Measurements from ENCODE around the gene CCNF. TPM values are rescaled to one million over a fixed set of nuclear protein-coding genes. Genes with fewer than 3 reads are reported as not detected.
A peak's percentile ranks its signal among the peaks of the same experiment; 100 is the strongest.

Gene CCNF
- total and polyA plus RNA-seq, 5 experiments from 2014 or later = 0.59 to 2.4 (median 2.0) TPM

DNA sequence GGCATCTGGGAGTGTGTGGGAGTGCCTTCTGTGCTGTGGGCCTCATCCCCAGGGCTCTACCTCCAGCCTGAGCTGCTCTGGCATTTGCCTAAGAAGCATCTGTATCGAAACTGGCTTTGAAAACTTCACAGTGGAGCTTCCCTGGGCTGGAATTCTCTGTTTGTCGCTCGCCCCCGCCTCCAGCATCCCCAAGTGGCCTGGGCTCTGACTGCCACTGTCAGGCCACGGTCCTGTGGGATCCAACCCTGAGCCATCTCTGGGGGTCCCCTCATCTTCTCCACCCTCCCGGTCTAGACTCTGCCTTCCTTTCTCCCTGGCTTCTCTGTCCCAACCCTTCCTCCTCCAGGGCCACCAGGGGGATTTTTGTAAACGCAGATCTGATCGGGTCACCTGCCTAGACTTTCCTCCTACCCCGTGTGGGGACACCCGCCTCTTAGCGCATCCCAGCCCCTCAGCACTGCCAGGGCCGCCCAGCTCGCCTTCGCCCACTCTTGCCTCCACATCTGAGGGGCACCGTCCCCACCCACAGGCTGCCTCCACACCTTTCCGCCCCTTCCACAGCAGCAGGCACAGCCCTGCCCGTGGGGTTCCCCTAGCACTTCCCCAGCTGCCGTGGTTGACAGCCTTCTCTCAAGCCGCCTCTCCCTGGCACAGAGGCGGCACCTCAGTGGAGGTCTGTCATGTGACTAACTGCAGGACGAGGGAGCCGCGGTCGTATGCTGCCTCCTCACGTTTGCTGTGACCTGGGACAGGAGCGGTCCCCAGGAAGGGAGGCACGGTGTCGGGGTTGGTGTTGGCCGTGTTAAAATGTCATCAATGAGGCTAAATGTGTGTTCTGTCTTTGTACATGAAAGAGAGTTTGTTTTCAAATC is 57.6 kb downstream of the CCNF start:
- POLR2A ChIA-PET = interaction anchor here (0.5 to 1.7 kb wide), 6 partner anchors 12 to 333 kb away, joined by 3 to 8 read pairs (median 4); partner anchors contain the start of gene TBC1D24
- ATAC-seq = peak; percentile 99
- Mint-ChIP-seq H3K9me3 (no peaks in the 10 kb centered on the region), H3K27ac (peak overlapping the region; percentile 53 to 93 (median 84)), H3K4me3 (peak overlapping the region; percentile 13 to 89 (median 72)), H3K4me1 (peaks cover 18 to 31% (median 20%) of the 10 kb centered on the region in 4 donors), H3K36me3 (peaks cover 0 to 2% (median 0%) of the 10 kb centered on the region in 3 donors), H3K27me3 (no peaks in the 10 kb centered on the region)
- DNase-seq = peak; percentile 61 to 93 (median 82)

DNA sequence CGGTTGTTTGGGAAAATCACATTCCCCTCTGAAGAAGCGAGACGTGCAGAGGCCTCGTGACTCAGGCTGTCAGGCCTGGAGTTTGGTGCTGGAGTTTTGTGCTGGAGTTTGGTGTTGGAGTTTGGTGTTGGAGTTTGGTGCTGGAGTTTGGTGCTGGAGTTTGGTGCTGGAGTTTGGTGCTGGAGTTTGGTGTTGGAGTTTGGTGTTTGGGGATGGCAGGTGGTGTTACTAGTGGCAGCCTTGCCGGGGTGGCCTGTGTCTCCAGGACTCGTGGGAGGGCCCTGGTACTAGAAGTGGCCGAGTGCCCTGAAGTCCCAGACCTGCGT is 58.2 kb downstream of the CCNF start:
- Mint-ChIP-seq H3K27me3 (no peaks in the 10 kb centered on the region), H3K27ac (peak overlapping the region in 8 of 10 donors; percentile 53 to 92 (median 72)), H3K36me3 (peaks cover 0 to 2% (median 0%) of the 10 kb centered on the region in 3 donors), H3K4me1 (peaks cover 15 to 25% (median 18%) of the 10 kb centered on the region in 4 donors), H3K4me3 (peak overlapping the region in 9 of 10 donors; percentile 50 to 89 (median 74)), H3K9me3 (no peaks in the 10 kb centered on the region)
- ATAC-seq (no peak), DNase-seq (no peak)
- POLR2A ChIA-PET = interaction anchor here (0.5 to 1.7 kb wide), 4 partner anchors 13 to 334 kb away, joined by 3 to 8 read pairs (median 4); partner anchors contain the start of gene TBC1D24

DNA sequence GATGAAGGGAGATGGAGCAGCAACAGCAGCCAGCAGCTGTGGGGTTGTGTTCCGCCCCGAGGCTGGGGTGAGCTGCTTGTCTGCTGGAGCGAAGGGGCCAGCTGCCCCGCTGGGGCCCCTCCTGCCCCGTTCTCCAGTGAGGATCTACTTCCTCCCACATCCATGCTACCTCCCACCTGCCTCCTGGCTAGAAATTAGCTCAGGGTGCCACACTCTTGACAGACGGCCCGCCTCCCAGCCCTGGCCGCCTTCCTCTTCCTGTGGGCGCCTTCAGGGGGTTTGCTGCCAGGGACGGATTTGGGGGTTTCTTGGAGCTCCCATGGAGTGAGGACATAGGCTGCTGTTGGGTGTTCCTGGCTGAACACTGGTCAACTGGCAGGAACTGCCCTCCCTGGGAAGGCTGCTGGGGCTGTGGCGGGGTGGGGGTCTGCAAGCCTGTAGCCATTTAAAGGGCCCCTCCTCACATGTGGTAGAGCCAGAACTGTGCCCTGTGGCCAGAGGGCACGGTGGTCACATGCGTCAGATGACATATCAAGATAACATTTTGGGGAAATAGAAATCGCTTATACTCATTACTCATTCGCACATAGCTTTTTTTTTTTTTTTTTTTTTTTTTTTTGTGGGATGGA is 58.8 kb downstream of the CCNF start:
- Mint-ChIP-seq H3K4me1 (peaks cover 15 to 19% (median 18%) of the 10 kb centered on the region in 4 donors), H3K4me3 (peak overlapping the region in 2 of 10 donors; percentile 61 to 89), H3K27me3 (no peaks in the 10 kb centered on the region), H3K36me3 (peaks cover 0 to 2% (median 0%) of the 10 kb centered on the region in 3 donors), H3K9me3 (no peaks in the 10 kb centered on the region), H3K27ac (peak overlapping the region in 1 of 10 donors; percentile 58)
- DNase-seq (no peak), ATAC-seq (no peak)
- POLR2A ChIA-PET = interaction anchor here (0.6 to 1.1 kb wide), 5 partner anchors 10 to 293 kb away, joined by 3 to 4 read pairs (median 3); no protein-coding TSS in a partner anchor

DNA sequence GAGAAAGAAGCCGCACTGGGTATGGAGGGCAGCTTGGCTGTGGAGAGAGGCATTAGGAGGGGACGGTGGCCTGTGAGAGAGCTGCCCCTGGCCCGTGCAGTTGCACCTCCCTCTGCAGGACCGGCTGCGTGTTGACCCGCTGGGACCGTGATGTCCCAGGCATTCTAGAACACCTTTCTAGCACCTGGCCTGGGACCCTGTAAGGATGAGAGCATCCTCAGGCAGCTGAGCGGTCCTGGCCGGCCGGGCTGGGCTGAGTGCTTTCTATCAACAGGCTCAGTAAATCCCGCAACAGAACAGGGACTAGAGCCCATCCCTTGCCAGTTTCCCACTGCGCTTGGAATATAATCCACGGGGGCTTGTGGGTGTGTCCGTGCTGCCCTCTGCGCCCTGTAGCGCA is 60.3 kb downstream of the CCNF start:
- POLR2A ChIA-PET = no interaction called here
- no peak overlapping the region for H3K27ac Mint-ChIP-seq
- peaks cover 0 to 2% (median 0%) of the 10 kb centered on the region in 3 donors for H3K36me3 Mint-ChIP-seq
- ATAC-seq = no peak
- H3K9me3 Mint-ChIP-seq = no peaks in the 10 kb centered on the region
- H3K27me3 Mint-ChIP-seq = no peaks in the 10 kb centered on the region
- H3K4me3 Mint-ChIP-seq = no peak overlapping the region
- no peak for DNase-seq
- peaks cover 10 to 19% (median 17%) of the 10 kb centered on the region in 4 donors for H3K4me1 Mint-ChIP-seq

DNA sequence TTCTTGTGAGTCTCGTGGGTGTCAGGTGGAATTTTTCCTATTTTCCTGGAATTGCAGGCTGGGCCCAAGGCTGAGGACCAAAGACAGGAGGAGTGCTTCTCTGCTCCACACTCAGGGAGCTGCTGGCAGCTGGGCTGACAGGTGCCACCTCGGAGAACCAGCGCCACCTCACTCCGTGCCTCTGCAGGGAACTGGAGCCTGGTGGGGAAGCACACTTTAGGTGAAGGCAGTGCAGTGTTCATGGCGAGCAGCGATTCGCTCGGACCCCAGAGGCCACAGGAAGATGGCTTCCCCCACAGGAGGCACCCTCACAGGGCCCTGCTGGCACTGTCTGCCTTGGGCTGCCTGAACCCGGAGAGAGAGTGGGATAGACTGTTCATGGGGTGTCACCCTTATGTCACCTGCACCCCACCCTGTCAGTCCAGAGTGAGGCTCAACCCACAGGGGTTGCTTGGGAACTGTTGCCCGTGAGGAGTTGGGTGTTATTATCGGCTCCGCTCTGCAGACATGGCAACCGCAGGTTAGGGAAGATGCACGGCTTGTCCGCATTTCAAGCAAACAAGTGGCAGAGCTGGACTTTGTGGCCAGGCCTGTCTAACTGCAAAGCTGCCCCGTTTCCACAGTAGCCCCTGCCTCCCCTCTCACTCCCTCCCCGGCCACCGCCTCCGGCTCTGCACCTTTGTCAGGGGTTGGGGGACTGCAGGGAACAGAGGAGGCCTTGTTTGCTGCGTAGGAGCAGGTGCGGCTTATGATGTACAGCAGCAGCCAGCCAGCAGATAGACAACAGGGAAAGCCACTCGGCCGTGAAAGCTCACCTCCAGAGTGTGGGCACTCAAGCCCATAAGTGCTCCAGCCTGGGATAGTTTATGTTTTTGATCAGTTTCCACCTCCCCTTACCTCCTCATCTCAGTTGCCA is 61.2 kb downstream of the CCNF start:
- H3K27me3 Mint-ChIP-seq = no peaks in the 10 kb centered on the region

DNA sequence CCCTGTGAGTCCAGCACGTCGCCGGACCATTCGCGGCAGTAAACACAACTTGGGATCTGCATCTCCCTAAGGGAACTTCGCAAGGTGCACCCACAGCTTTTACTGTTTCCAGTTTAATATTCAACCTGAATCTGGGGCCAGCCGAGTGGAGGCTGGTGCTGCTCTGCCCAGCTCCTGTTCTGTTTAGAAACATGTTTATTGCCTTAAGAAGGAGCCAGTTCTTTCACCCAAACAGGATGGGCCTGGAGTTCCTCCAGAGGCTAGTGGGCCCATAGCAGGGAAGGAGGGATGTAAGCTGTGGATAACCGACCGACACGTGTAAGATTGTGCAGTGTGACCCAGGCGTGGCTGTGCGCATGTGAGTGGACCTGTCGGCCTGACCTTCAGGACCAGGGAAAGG is 63.0 kb downstream of the CCNF start:
- Mint-ChIP-seq H3K4me3 (no peak overlapping the region), H3K27ac (peak overlapping the region in 1 of 10 donors; percentile 26), H3K9me3 (no peaks in the 10 kb centered on the region), H3K27me3 (no peaks in the 10 kb centered on the region), H3K36me3 (peaks cover 0 to 2% (median 0%) of the 10 kb centered on the region in 3 donors), H3K4me1 (peaks cover 3 to 9% (median 8%) of the 10 kb centered on the region in 4 donors)
- ATAC-seq (no peak), DNase-seq (no peak)
- POLR2A ChIA-PET = no interaction called here

More for the DNA sequence above, 61.2 kb downstream of the CCNF start:
- POLR2A ChIA-PET = no interaction called here
- Mint-ChIP-seq H3K27ac (no peak overlapping the region), H3K36me3 (peaks cover 0 to 2% (median 0%) of the 10 kb centered on the region in 3 donors), H3K4me3 (no peak overlapping the region), H3K9me3 (no peaks in the 10 kb centered on the region), H3K4me1 (peaks cover 10 to 19% (median 17%) of the 10 kb centered on the region in 4 donors)
- ATAC-seq (no peak), DNase-seq (no peak)

DNA sequence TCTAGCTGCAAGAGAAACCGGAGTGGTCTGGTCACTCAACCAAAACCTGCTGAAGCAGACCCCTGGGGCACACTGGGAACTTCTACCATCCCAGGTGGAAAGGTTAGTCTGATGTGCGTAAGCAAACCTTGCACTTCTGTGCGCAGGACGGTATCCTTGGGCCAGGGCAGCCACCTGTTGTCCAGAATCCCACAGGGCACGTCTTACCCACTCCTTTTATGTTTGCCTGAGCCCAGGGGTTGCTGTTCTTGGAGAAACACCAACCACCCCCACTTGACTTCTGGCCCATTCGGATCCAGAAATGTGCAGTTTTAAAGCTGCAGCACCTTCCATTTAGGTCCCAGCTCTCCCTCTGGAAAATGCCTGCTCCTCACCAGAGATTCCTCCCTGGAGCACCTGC is 64.4 kb downstream of the CCNF start:
- Mint-ChIP-seq H3K27ac (no peak overlapping the region), H3K27me3 (no peaks in the 10 kb centered on the region), H3K4me3 (no peak overlapping the region), H3K9me3 (no peaks in the 10 kb centered on the region), H3K4me1 (peaks cover 0 to 3% (median 0%) of the 10 kb centered on the region in 4 donors), H3K36me3 (peaks cover 0 to 7% (median 5%) of the 10 kb centered on the region in 3 donors)
- POLR2A ChIA-PET = no interaction called here
- ATAC-seq (no peak), DNase-seq (no peak)

DNA sequence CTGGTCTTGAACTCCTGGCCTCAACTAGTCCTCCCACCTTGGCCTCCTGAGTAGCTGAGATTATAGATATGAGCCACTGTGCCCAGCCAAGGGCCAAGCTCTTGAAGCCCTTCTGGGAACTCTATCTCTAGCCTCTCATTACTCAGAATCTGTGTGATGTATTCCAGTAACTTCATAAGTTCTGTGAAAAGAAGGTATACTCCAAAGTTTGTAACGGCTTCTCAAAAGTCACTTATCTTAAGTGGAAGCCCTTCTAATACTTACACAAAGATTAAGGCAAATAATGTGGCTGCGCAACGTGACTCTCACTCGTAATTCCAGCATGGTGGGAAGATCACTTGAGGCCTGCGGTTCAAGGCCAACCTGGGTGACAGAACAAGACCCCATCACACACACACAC is 65.4 kb downstream of the CCNF start:
- DNase-seq (no peak), ATAC-seq (no peak)
- Mint-ChIP-seq H3K27ac (no peak overlapping the region), H3K9me3 (no peaks in the 10 kb centered on the region), H3K4me1 (no peaks in the 10 kb centered on the region), H3K36me3 (peaks cover 0 to 7% (median 5%) of the 10 kb centered on the region in 3 donors), H3K4me3 (no peak overlapping the region), H3K27me3 (no peaks in the 10 kb centered on the region)
- POLR2A ChIA-PET = no interaction called here

DNA sequence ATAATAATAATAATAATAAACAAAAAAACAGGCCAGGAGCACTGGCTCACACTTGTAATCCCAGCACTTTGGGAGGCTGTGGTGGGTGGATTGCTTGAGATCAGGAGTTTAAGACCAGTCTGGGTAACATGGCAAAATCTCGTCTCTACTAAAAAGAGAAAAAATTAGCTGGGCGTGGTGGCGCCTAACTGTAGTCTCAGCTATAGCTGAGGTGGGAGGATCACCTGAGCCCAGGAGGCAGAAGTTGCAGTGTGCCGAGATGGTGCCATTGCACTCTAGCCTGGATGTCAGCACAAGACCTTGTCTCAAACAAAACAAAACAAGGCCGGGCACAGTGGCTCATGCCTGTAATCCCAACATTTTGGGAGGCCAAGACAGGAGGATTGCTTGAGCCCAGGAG is 65.8 kb downstream of the CCNF start:
- POLR2A ChIA-PET = interaction anchor here (0.6 kb wide), 1 partner anchor 455 kb away, joined by 3 read pairs; no protein-coding TSS in a partner anchor
- H3K27ac Mint-ChIP-seq = no peak overlapping the region
- no peaks in the 10 kb centered on the region for H3K27me3 Mint-ChIP-seq
- no peaks in the 10 kb centered on the region for H3K4me1 Mint-ChIP-seq
- no peaks in the 10 kb centered on the region for H3K9me3 Mint-ChIP-seq
- ATAC-seq = no peak
- H3K4me3 Mint-ChIP-seq = no peak overlapping the region
- peaks cover 0 to 7% (median 5%) of the 10 kb centered on the region in 3 donors for H3K36me3 Mint-ChIP-seq
- no peak for DNase-seq

DNA sequence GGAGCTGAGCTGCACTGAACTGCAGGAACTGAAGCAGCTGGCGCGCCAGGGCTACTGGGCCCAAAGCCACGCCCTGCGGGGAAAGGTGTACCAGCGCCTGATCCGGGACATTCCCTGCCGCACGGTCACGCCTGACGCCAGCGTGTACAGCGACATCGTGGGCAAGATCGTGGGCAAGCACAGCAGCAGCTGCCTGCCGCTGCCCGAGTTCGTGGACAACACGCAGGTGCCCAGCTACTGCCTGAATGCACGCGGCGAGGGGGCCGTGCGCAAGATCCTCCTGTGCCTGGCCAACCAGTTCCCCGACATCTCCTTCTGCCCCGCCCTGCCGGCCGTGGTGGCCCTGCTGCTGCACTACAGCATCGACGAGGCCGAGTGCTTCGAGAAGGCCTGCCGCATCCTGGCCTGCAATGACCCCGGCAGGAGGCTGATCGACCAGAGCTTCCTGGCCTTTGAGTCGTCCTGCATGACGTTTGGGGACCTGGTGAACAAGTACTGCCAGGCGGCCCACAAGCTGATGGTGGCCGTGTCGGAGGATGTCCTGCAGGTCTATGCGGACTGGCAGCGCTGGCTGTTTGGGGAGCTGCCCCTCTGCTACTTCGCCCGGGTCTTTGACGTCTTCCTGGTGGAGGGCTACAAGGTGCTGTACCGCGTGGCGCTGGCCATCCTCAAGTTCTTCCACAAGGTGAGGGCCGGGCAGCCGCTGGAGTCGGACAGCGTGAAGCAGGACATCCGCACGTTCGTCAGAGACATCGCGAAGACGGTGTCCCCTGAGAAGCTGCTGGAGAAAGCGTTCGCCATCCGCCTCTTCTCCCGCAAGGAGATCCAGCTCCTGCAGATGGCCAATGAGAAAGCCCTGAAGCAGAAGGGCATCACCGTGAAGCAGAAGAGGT is 67.2 kb downstream of the CCNF start:
- DNase-seq (no peak), ATAC-seq (no peak)
- Mint-ChIP-seq H3K4me3 (no peak overlapping the region), H3K27ac (no peak overlapping the region), H3K4me1 (peaks cover 0 to 2% (median 0%) of the 10 kb centered on the region in 4 donors), H3K36me3 (peaks cover 0 to 7% (median 5%) of the 10 kb centered on the region in 3 donors), H3K27me3 (no peaks in the 10 kb centered on the region), H3K9me3 (no peaks in the 10 kb centered on the region)
- POLR2A ChIA-PET = interaction anchor here (0.9 kb wide), 1 partner anchor 22 kb away, joined by 3 read pairs; the partner anchor contains the start of gene TBC1D24

DNA sequence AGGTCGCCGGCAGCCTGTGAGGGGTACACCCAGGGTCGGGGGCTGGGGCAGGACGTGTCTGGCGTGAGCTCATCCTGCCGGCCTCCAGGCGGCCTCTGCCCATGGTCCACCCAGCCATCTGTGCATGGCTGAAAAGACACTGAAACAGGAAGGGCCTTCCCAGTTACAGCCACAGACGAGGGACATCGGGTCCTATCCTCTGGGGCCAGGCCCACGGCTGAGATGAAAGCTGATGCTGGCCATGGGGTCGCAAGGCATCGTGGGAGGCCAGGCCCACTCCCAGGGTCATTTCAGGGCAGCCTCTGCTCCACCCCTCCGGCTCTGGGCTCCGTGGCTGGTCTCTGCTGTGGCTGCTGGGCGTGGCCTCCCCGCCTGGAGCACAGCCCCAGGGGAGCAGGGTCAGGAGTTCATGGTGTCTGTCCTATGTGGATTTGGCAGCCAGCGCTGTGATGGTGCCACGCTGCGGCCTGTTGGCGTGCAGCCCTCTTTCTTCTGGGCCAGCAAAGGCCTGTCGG is 67.9 kb downstream of the CCNF start:
- H3K27me3 Mint-ChIP-seq = no peaks in the 10 kb centered on the region
- H3K4me3 Mint-ChIP-seq = no peak overlapping the region
- no peak overlapping the region for H3K27ac Mint-ChIP-seq
- no peaks in the 10 kb centered on the region for H3K9me3 Mint-ChIP-seq
- DNase-seq (no peak), ATAC-seq (no peak)
- H3K36me3 Mint-ChIP-seq = peaks cover 0 to 7% (median 5%) of the 10 kb centered on the region in 3 donors
- POLR2A ChIA-PET = interaction anchor here (0.9 kb wide), 1 partner anchor 22 kb away, joined by 3 read pairs; the partner anchor contains the start of gene TBC1D24
- H3K4me1 Mint-ChIP-seq = peaks cover 0 to 2% (median under 1%) of the 10 kb centered on the region in 4 donors

Data from naive thymus-derived CD8-positive, alpha-beta T cell (primary cell).